Ascending aorta (tissue), 2 donors: ENCODE results near the gene CYP1A2. TPM values are rescaled to one million over a fixed set of nuclear protein-coding genes. Genes with fewer than 3 reads are reported as not detected.
"Not testable (repeated sequence)": the region's sequence is repeated elsewhere in the genome, so short reads cannot be mapped to it uniquely, and the experiment has no call there.

Experiments used
- DNase-seq, 2 donors: peaks; one replicate each; pipeline ENCODE4 v3.0.0-alpha.2; 2019; ENCODE audit warnings: low spot score in 2 of 2
- H3K27ac ChIP-seq, 2 donors: fragments of 200-600 bp; sonication (generic); one replicate each; pipeline ENCODE4 v1.5.1; 2016 to 2017; ENCODE audit warnings: mild to moderate bottlenecking in 1 of 2
- H3K27me3 ChIP-seq: fragments of 200-600 bp; sonication (generic); one replicate; pipeline ENCODE4 v1.5.1; 2017
- H3K36me3 ChIP-seq, 2 donors: fragments of 200-600 bp; sonication (generic); one replicate each; pipeline ENCODE4 v1.5.1; 2016
- H3K4me1 ChIP-seq, 2 donors: fragments of 200-600 bp; sonication (generic); one replicate each; pipeline ENCODE4 v1.5.1; 2016 to 2017; ENCODE audit warnings: mild to moderate bottlenecking in 1 of 2
- H3K4me3 ChIP-seq, 2 donors: fragments of 200-600 bp; sonication (generic); one replicate each; pipeline ENCODE4 v1.5.1; 2016 to 2017; ENCODE audit warnings: mild to moderate bottlenecking in 1 of 2
- H3K9me3 ChIP-seq, 2 donors: fragments of 200-600 bp; sonication (generic); one replicate each; pipeline ENCODE4 v1.5.1; 2016
- CTCF ChIP-seq, 3 experiments: fragments of 200-600 bp in 2 of 3; fragments of 450-650 bp in 1 of 3; sonication (generic) in 2 of 3; IDR thresholded peaks; one replicate each; pipeline ENCODE4 v1.5.1; 2016 to 2019; ENCODE audit warnings: antibody characterized with exemption in 3 of 3, mild to moderate bottlenecking in 1 of 3, moderate library complexity in 1 of 3
- intact Hi-C: fragments of 100-400 bp; cut with DNase I; formaldehyde crosslinking; loops from one replicate; pipeline ENCODE4 v1.15.1; 2023
- total RNA-seq: library from RNA; depleted of rRNA; stranded (reverse); fragments of >200 nt; gene quantifications from one replicate; pipeline ENCODE4 v1.1.0, GENCODE V29; 2016

Gene CYP1A2
- total RNA-seq, 1 donor from 2014 or later: not detected

- TF ChIP-seq CTCF (IDR thresholded peaks at IDR 0.05): no peak
- H3K4me1 ChIP-seq: peaks cover 4 to 12% of the 10 kb centered on the region in 2 donors
- peak within 1 kb of the TSS; percentile 71 to 78 for H3K4me3 ChIP-seq
- H3K36me3 ChIP-seq: no peaks in the 10 kb centered on the region
- intact Hi-C loops: no loop called here
- H3K27me3 ChIP-seq: no peaks in the 10 kb centered on the region
- no peaks in the 10 kb centered on the region for H3K9me3 ChIP-seq
- no peak for DNase-seq
- H3K27ac ChIP-seq: peak within 1 kb of the TSS; percentile 35 to 39
Measured at GRCh38 chr15:74725225-74725774, 23.3 kb upstream of the CYP1A2 start, which contains the start of gene CYP1A1. CYP1A1 (minus strand) TSS chr15:74725528; CDS start chr15:74723097, 2,431 bp downstream.

- intact Hi-C loops: no loop called here
- Histone ChIP-seq H3K4me3 (peak overlapping the region; percentile 71 to 78), H3K9me3 (no peaks in the 10 kb centered on the region), H3K27ac (peak overlapping the region; percentile 35 to 39), H3K27me3 (no peaks in the 10 kb centered on the region), H3K36me3 (no peaks in the 10 kb centered on the region), H3K4me1 (peaks cover 4 to 12% of the 10 kb centered on the region in 2 donors)
- TF ChIP-seq CTCF (IDR thresholded peaks at IDR 0.05): no peak
- DNase-seq: peak in 1 of 2 donors; percentile 67
Measured at GRCh38 chr15:74725845-74726773, 22.5 kb upstream of the CYP1A2 start.

DNA sequence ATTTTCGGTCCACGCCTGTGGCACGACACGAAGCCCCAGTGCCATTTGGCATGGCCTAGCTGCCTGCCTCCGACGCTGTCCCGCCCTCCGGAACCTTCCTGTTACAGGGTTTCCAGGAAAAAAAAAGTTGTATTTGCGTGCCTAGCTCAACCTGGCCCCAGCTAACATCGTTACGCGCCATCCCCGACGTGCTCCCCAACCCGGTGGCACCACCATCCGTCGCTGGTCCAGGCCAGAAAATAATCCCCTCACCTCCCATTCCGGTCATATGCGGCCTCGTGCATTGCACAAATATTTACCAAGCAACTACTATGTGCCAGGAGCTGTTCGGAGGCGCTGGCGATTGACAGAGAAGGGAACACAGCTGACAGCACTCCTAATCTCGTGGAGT is 21.9 kb upstream of the CYP1A2 start:
- H3K36me3 ChIP-seq: no peaks in the 10 kb centered on the region
- no peaks in the 10 kb centered on the region for H3K27me3 ChIP-seq
- no peaks in the 10 kb centered on the region for H3K9me3 ChIP-seq
- peak overlapping the region; percentile 71 to 78 for H3K4me3 ChIP-seq
- intact Hi-C loops: no loop called here
- no peak for DNase-seq
- H3K4me1 ChIP-seq: peaks cover 4 to 12% of the 10 kb centered on the region in 2 donors
- H3K27ac ChIP-seq: no peak overlapping the region
- TF ChIP-seq CTCF (IDR thresholded peaks at IDR 0.05): no peak

DNA sequence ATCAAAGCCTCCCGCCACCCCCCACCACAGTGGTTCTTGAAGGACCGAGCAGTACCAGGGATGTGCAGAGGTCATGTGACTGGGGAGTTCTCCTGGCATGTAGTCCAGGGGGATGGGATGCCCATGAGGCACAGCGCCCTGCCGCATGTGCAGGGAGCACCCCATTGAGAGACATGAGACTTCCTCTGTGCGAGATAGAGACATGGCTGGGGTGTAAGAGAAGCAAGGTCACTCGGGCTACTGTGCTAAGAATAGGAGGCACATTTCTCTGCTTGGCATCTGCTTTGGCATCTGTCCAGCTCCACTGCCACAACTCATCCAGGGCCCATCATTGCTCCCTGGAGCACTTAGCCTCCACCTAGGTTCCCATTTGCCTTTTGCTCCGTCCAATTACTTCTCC is 20.9 kb upstream of the CYP1A2 start:
- intact Hi-C loops: no loop called here
- no peak for TF ChIP-seq CTCF (IDR thresholded peaks at IDR 0.05)
- H3K27me3 ChIP-seq: no peaks in the 10 kb centered on the region

DNA sequence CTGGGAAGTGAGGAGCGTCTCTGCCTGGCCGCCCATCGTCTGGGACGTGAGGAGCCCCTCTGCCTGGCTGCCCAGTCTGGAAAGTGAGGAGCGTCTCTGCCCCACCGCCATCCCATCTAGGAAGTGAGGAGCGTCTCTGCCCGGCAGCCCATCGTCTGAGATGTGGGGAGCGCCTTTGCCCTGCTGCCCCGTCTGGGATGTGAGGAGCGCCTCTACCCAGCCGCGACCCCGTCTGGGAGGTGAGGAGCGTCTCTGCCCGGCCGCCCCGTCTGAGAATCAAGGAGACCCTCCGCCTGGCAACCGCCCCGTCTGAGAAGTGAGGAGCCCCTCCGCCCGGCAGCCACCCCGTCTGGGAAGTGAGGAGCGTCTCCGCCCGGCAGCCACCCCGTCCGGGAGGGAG is 19.9 kb upstream of the CYP1A2 start:
- DNase-seq, intact Hi-C loops: not testable (repeated sequence)

More for the DNA sequence above, 20.9 kb upstream of the CYP1A2 start:
- H3K27ac ChIP-seq: no peak overlapping the region
- H3K4me3 ChIP-seq: no peak overlapping the region
- H3K36me3 ChIP-seq: no peaks in the 10 kb centered on the region
- peaks cover 4 to 12% of the 10 kb centered on the region in 2 donors for H3K4me1 ChIP-seq
- H3K9me3 ChIP-seq: no peaks in the 10 kb centered on the region
- DNase-seq: no peak

DNA sequence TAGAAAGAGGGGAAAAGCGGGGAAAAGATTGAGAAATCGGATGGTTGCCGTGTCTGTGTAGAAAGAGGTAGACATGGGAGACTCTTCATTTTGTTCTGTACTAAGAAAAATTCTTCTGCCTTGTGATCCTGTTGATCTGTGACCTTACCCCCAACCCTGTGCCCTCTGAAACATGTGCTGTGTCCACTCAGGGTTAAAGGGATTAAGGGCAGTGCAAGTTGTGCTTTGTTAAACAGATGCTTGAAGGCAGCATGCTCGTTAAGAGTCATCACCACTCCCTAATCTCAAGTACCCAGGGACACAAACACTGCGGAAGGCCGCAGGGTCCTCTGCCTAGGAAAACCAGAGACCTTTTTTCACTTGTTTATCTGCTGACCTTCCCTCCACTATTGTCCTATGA is 19.3 kb upstream of the CYP1A2 start:
- H3K36me3 ChIP-seq, H3K27me3 ChIP-seq, H3K9me3 ChIP-seq, H3K4me1 ChIP-seq, H3K27ac ChIP-seq, DNase-seq, intact Hi-C loops, H3K4me3 ChIP-seq: not testable (repeated sequence)

More for the DNA sequence above, 19.9 kb upstream of the CYP1A2 start:
- H3K27me3 ChIP-seq, H3K36me3 ChIP-seq, H3K27ac ChIP-seq, H3K9me3 ChIP-seq, H3K4me3 ChIP-seq: not testable (repeated sequence)
- peaks cover 4 to 12% of the 10 kb centered on the region in 2 donors for H3K4me1 ChIP-seq
